ENCODE results near the gene LAMB1. TPM values are rescaled to one million over a fixed set of nuclear protein-coding genes. Genes with fewer than 3 reads are reported as not detected.

Gene LAMB1
- polyA plus RNA-seq, 1 experiment, result 266 TPM

- no peak for TF ChIP-seq CTCF (IDR thresholded peaks at IDR 0.05; ENCODE audit: low read depth, low read length)
- CTCF ChIA-PET, result interaction anchor here (3.0 kb wide), 1 partner anchor 148 kb away, joined by 17 read pairs; no protein-coding TSS in a partner anchor
- Histone ChIP-seq H3K9me3 (ENCODE audit: control insufficient read depth, insufficient read depth, low read length) (peaks cover 7% of the 10 kb centered on the region; the same call in 1 of the 2 replicates), H3K27ac (ENCODE audit: low read depth, low read length) (no peak overlapping the region), H3K27me3 (ENCODE audit: control insufficient read depth, insufficient read depth, low read length) (no peaks in the 10 kb centered on the region), H3K4me3 (ENCODE audit: low read depth, low read length) (no peak overlapping the region)
- POLR2A ChIA-PET, result no interaction called here
- DNase-seq (ENCODE audit: low read depth, low spot score), result no peak
Observed at GRCh38 chr7:107998150-107998549, 4.8 kb downstream of the LAMB1 start.

GRCh38 chr7:107996072-107996882 is 6.7 kb downstream of the LAMB1 start:
- TF ChIP-seq CTCF (IDR thresholded peaks at IDR 0.05; ENCODE audit: low read depth, low read length), result no peak
- ChIA-PET CTCF (interaction anchor here (1.0 kb wide), 1 partner anchor 9 kb away, joined by 5 read pairs; no protein-coding TSS in a partner anchor), POLR2A (interaction anchor here (0.9 to 1.4 kb wide), 4 partner anchors 38 to 150 kb away, joined by 3 to 14 read pairs (median 8); no protein-coding TSS in a partner anchor)
- H3K9me3 ChIP-seq (ENCODE audit: control insufficient read depth, insufficient read depth, low read length), result no peaks in the 10 kb centered on the region; the same call in 1 of the 2 replicates
- no peaks in the 10 kb centered on the region for H3K27me3 ChIP-seq (ENCODE audit: control insufficient read depth, insufficient read depth, low read length)
- no peak overlapping the region for H3K27ac ChIP-seq (ENCODE audit: low read depth, low read length)
- no peak overlapping the region for H3K4me3 ChIP-seq (ENCODE audit: low read depth, low read length)
- no peak for DNase-seq (ENCODE audit: low read depth, low spot score)

GRCh38 chr7:107995184-107996071 is 7.5 kb downstream of the LAMB1 start:
- peak overlapping the region; percentile 86 for H3K27ac ChIP-seq (ENCODE audit: low read depth, low read length)
- no peak for DNase-seq (ENCODE audit: low read depth, low spot score)
- no peaks in the 10 kb centered on the region for H3K9me3 ChIP-seq (ENCODE audit: control insufficient read depth, insufficient read depth, low read length)
- no peaks in the 10 kb centered on the region for H3K27me3 ChIP-seq (ENCODE audit: control insufficient read depth, insufficient read depth, low read length)
- TF ChIP-seq CTCF (IDR thresholded peaks at IDR 0.05; ENCODE audit: low read depth, low read length), result no peak
- ChIA-PET CTCF (interaction anchor here (1.0 to 3.2 kb wide), 3 partner anchors 10 to 150 kb away, joined by 3 to 13 read pairs (median 5); no protein-coding TSS in a partner anchor), POLR2A (interaction anchor here (0.6 to 1.4 kb wide), 9 partner anchors 20 to 151 kb away, joined by 3 to 14 read pairs (median 4); no protein-coding TSS in a partner anchor)
- no peak overlapping the region for H3K4me3 ChIP-seq (ENCODE audit: low read depth, low read length)

GRCh38 chr7:107994421-107995030 is 8.4 kb downstream of the LAMB1 start:
- Histone ChIP-seq H3K9me3 (ENCODE audit: control insufficient read depth, insufficient read depth, low read length) (no peaks in the 10 kb centered on the region), H3K27me3 (ENCODE audit: control insufficient read depth, insufficient read depth, low read length) (no peaks in the 10 kb centered on the region), H3K4me3 (ENCODE audit: low read depth, low read length) (no peak overlapping the region), H3K27ac (ENCODE audit: low read depth, low read length) (no peak overlapping the region)
- no peak for TF ChIP-seq CTCF (IDR thresholded peaks at IDR 0.05; ENCODE audit: low read depth, low read length)
- POLR2A ChIA-PET, result interaction anchor here (0.6 to 1.4 kb wide), 6 partner anchors 21 to 152 kb away, joined by 3 to 14 read pairs (median 3); no protein-coding TSS in a partner anchor
- no peak for DNase-seq (ENCODE audit: low read depth, low spot score)
- CTCF ChIA-PET, result interaction anchor here (1.4 to 3.2 kb wide), 2 partner anchors 11 to 151 kb away, joined by 3 to 13 read pairs; no protein-coding TSS in a partner anchor

Data from AG04450 (cell line).